ENCODE results near the gene UNC45B. TPM values are rescaled to one million over a fixed set of nuclear protein-coding genes. Genes with fewer than 3 reads are reported as not detected.

Gene UNC45B
- total and polyA plus RNA-seq, 2 of the 8 experiments (the other 6 are each of a cell fraction or from before 2014, with no cell fraction given), result 0.06 to 0.15 TPM

DNA sequence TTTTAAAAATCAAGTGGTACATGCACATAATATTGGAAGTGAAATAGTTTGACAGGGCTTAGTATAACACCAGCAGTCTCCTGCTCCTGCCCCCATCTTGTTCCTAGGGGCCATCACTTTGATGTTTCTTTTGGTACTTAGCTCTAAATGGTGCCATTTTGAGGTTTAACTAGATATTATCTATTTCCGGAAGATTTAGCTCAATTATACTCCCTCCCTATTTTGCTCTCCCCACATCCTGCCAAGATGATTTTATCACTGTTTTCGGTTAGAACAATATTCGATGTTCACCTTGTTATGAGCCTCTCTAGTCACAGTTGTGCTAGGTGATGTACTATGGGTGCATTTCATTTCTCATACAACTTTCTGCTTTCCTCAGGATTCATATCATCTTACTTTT is 66.6 kb downstream of the UNC45B start:
- no peak overlapping the region for H3K27ac ChIP-seq (ENCODE audit: low read depth, low read length)
- no peaks in the 10 kb centered on the region for H3K9me3 ChIP-seq (ENCODE audit: insufficient read depth in 2 of 2, low read depth in 1 of 2, low read length in 1 of 2)
- H3K36me3 ChIP-seq (ENCODE audit: control insufficient read depth in 2 of 4, insufficient read depth in 4 of 4, low read length in 3 of 4), result no peaks in the 10 kb centered on the region
- no peak overlapping the region for H3K18ac ChIP-seq (ENCODE audit: extremely low read depth, low read length)
- DNase-seq (ENCODE audit: low read depth in 1 of 2, low spot score in 2 of 2), result no peak
- no peaks in the 10 kb centered on the region for H3K4me1 ChIP-seq (replicated peaks in 1 of 4; ENCODE audit: control insufficient read depth in 3 of 4, insufficient read depth in 4 of 4, low read length in 3 of 4)
- no peak overlapping the region for H3K9ac ChIP-seq (replicated peaks in 1 of 4; ENCODE audit: extremely low read depth in 1 of 4, low read depth in 3 of 4, low read length in 3 of 4)
- ChIA-PET CTCF (ENCODE audit: partially characterized antibody) (interaction anchor here (0.8 to 1.4 kb wide), 4 partner anchors 29 to 501 kb away, joined by 3 to 5 read pairs (median 3); partner anchors contain the start of gene SLFN5), POLR2A (ENCODE audit: partially characterized antibody) (no interaction called here)
- H3K4me2 ChIP-seq (ENCODE audit: insufficient read depth in 1 of 2, low read depth in 2 of 2, low read length in 2 of 2), result no peak overlapping the region
- H2AFZ ChIP-seq (ENCODE audit: low read length), result no peak overlapping the region
- no peak overlapping the region for H2AK5ac ChIP-seq (ENCODE audit: low read depth, low read length)
- H3K4ac ChIP-seq (replicated peaks; ENCODE audit: insufficient read length, low read depth, low read length), result no peak overlapping the region
- no peaks in the 10 kb centered on the region for H3K79me2 ChIP-seq (ENCODE audit: control insufficient read depth in 1 of 2, insufficient read depth in 2 of 2, low read length in 2 of 2)
- 98% methylated on average over 3 of the region's 3 CpGs; no CpG with 5 or more reads in 1 of the 2 experiments for WGBS, 2 experiments (ENCODE audit: extremely low coverage in 1 of 2, insufficient coverage in 1 of 2, insufficient read length in 1 of 2, insufficient replicate concordance in 2 of 2, low coverage in 1 of 2, low lambda C conversion rate in 2 of 2, missing lambda C conversion rate in 1 of 2)
- H3K56ac ChIP-seq (replicated peaks; ENCODE audit: insufficient read length, low read depth, low read length), result no peak overlapping the region
- no peak overlapping the region for H4K91ac ChIP-seq (replicated peaks; ENCODE audit: insufficient read length, low read length)
- H2BK120ac ChIP-seq (replicated peaks; ENCODE audit: low read depth, low read length), result no peak overlapping the region
- no peaks in the 10 kb centered on the region for H3K23me2 ChIP-seq (ENCODE audit: low read depth, low read length)
- no peak overlapping the region for H3K23ac ChIP-seq (ENCODE audit: insufficient read length)
- H3K79me1 ChIP-seq (ENCODE audit: low read depth, low read length), result no peaks in the 10 kb centered on the region
- no peak overlapping the region for H3K4me3 ChIP-seq (ENCODE audit: extremely low read depth in 1 of 4, insufficient read depth in 2 of 4, low read depth in 3 of 4, low read length in 4 of 4)
- TF ChIP-seq BRCA1 (IDR thresholded peaks at IDR 0.05; ENCODE audit: low read depth, low read length), result no peak
- TF ChIP-seq YY1 (IDR thresholded peaks at IDR 0.05; ENCODE audit: low read depth, low read length), result no peak
- no peak for TF ChIP-seq JUN (IDR thresholded peaks at IDR 0.05; ENCODE audit: low read depth, low read length)
- TF ChIP-seq, protein P1, sequence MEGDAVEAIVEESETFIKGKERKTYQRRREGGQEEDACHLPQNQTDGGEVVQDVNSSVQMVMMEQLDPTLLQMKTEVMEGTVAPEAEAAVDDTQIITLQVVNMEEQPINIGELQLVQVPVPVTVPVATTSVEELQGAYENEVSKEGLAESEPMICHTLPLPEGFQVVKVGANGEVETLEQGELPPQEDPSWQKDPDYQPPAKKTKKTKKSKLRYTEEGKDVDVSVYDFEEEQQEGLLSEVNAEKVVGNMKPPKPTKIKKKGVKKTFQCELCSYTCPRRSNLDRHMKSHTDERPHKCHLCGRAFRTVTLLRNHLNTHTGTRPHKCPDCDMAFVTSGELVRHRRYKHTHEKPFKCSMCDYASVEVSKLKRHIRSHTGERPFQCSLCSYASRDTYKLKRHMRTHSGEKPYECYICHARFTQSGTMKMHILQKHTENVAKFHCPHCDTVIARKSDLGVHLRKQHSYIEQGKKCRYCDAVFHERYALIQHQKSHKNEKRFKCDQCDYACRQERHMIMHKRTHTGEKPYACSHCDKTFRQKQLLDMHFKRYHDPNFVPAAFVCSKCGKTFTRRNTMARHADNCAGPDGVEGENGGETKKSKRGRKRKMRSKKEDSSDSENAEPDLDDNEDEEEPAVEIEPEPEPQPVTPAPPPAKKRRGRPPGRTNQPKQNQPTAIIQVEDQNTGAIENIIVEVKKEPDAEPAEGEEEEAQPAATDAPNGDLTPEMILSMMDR (IDR thresholded peaks at IDR 0.05; ENCODE audit: control extremely low read depth in 1 of 3, insufficient read depth in 1 of 3, low read depth in 1 of 3, low read length in 3 of 3), result no peak
- no peak for TF ChIP-seq ZNF274 (IDR thresholded peaks at IDR 0.05; ENCODE audit: borderline replicate concordance, extremely low read depth, low read length)
- no peak for TF ChIP-seq SAP30 (IDR thresholded peaks at IDR 0.05; ENCODE audit: insufficient read depth, insufficient replicate concordance, low read length)
- no peak for TF ChIP-seq NRF1 (IDR thresholded peaks at IDR 0.05; ENCODE audit: low read depth, low read length)
- TF ChIP-seq TAF7 (optimal IDR thresholded peaks at IDR 0.05; ENCODE audit: borderline replicate concordance, low read depth, low read length), result no peak
- no peak for TF ChIP-seq RFX5 (IDR thresholded peaks at IDR 0.05; ENCODE audit: borderline replicate concordance, low read depth, low read length)
- TF ChIP-seq POU5F1 (IDR thresholded peaks at IDR 0.05; ENCODE audit: low read depth, low read length), result no peak
- TF ChIP-seq JUND (IDR thresholded peaks at IDR 0.05; ENCODE audit: low read length), result no peak
- no peak for TF ChIP-seq CHD2 (IDR thresholded peaks at IDR 0.05; ENCODE audit: low read length)
- no peaks in the 10 kb centered on the region for H3K27me3 ChIP-seq (replicated peaks in 1 of 4; ENCODE audit: control insufficient read depth in 3 of 4, extremely low read depth in 1 of 4, insufficient read depth in 3 of 4, low read length in 3 of 4)
- H4K20me1 ChIP-seq (replicated peaks in 1 of 2; ENCODE audit: control insufficient read depth in 1 of 2, insufficient read depth in 2 of 2, low read length in 2 of 2), result no peaks in the 10 kb centered on the region
- no peak overlapping the region for H2BK15ac ChIP-seq (ENCODE audit: low read length)
- H2BK12ac ChIP-seq (ENCODE audit: low read depth, low read length), result no peak overlapping the region
- no peak overlapping the region for H3K14ac ChIP-seq (ENCODE audit: insufficient read length)
- H4K5ac ChIP-seq (ENCODE audit: insufficient read length, low read depth, low read length), result no peak overlapping the region
- FAIRE-seq, result no peak
- no peak overlapping the region for H4K8ac ChIP-seq (ENCODE audit: extremely low read depth, insufficient read depth, low read length)
- no peak overlapping the region for H2BK5ac ChIP-seq (ENCODE audit: low read depth, low read length)
- H2BK20ac ChIP-seq (ENCODE audit: low read length), result no peak overlapping the region
